Small intestine (tissue), 7 donors: ENCODE measurements around the gene PLCG2. TPM values are rescaled to one million over a fixed set of nuclear protein-coding genes. Genes with fewer than 3 reads are reported as not detected.
"Not testable (repeated sequence)": the region's sequence is repeated elsewhere in the genome, so short reads cannot be mapped to it uniquely, and the experiment has no call there.

Experiments used
- DNase-seq, 2 donors: peaks; one replicate each; pipeline versions ENCODE4 v3.0.0 to v3.0.0-alpha.2; 2013
- FAIRE-seq: peaks from 2 replicates; lab custom pipeline; 2012; peaks lifted over from hg19 to GRCh38; lab: Jason Lieb, UNC
- H3K27ac ChIP-seq, 3 donors: one replicate each; pipeline ENCODE4 v1.5.1; 2013; ENCODE audit warnings: low read length in 2 of 3, mild to moderate bottlenecking in 2 of 3, control low read depth in 1 of 3, inconsistent platforms in 1 of 3, low read depth in 1 of 3, moderate library complexity in 1 of 3
- H3K27me3 ChIP-seq, 3 donors: one replicate each; pipeline ENCODE4 v1.6.1; 2013; ENCODE audit warnings: low read length in 3 of 3, inconsistent platforms in 1 of 3; ENCODE audit not compliant: control insufficient read depth in 3 of 3, insufficient read depth in 3 of 3
- H3K36me3 ChIP-seq, 3 donors: one replicate each; pipeline ENCODE4 v1.6.1; 2013; ENCODE audit warnings: low read length in 3 of 3, inconsistent platforms in 1 of 3, low read depth in 1 of 3, mild to moderate bottlenecking in 1 of 3, moderate library complexity in 1 of 3; ENCODE audit not compliant: control insufficient read depth in 3 of 3, insufficient read depth in 2 of 3
- H3K4me1 ChIP-seq, 3 donors: one replicate each; pipeline ENCODE4 v1.6.1; 2013; ENCODE audit warnings: low read length in 2 of 3, inconsistent platforms in 1 of 3, low read depth in 1 of 3, mild to moderate bottlenecking in 1 of 3, moderate library complexity in 1 of 3; ENCODE audit not compliant: control insufficient read depth in 3 of 3, insufficient read depth in 2 of 3
- H3K4me3 ChIP-seq, 3 donors: one replicate each; pipeline ENCODE4 v1.5.1; 2013; ENCODE audit warnings: low read length in 3 of 3, control low read depth in 1 of 3, inconsistent platforms in 1 of 3, low read depth in 1 of 3, mild to moderate bottlenecking in 1 of 3, moderate library complexity in 1 of 3
- H3K9me3 ChIP-seq, 2 donors: one replicate each; pipeline ENCODE4 v1.6.1; 2013; ENCODE audit warnings: low read depth in 1 of 2, low read length in 1 of 2; ENCODE audit not compliant: control insufficient read depth in 2 of 2, insufficient read depth in 1 of 2
- WGBS, 3 donors: extraction: QIAGEN DNeasy Blood & Tissue Kit; methylation state at CpG; one replicate each; pipeline ENCODE4 v1.1.7; 2013; 5-methylcytosine and 5-hydroxymethylcytosine counted together
- polyA plus RNA-seq, 4 donors: library from polyadenylated mRNA; stranded (reverse) in 3 of 4; unstranded in 1 of 4; fragments of 200-250 nt in 3 of 4; fragments of 120-200 nt in 1 of 4; gene quantifications; one replicate each; pipeline versions ENCODE4 v1.2.1 to v1.2.3, GENCODE V29; 2013
- donor health status: healthy with polysubstance abuse.
- donor health status: control.
- donor health status: control.
- donor health status: Bipolar disorder and iron deficiency.
- donor health status: healthy.

Gene PLCG2
- polyA plus RNA-seq, 4 donors, result 8.4 to 27.5 (median 12.4) TPM

- H3K4me1 ChIP-seq, H3K36me3 ChIP-seq, H3K9me3 ChIP-seq, DNase-seq, H3K27ac ChIP-seq, H3K4me3 ChIP-seq, FAIRE-seq, H3K27me3 ChIP-seq: not testable (repeated sequence)
- 73 to 89% (median 85%) methylated on average over 4 of the region's 4 CpGs for WGBS, 3 donors
Observed at GRCh38 chr16:81762322-81762721, 16.8 kb upstream of the PLCG2 start.

- no peak for DNase-seq
- Histone ChIP-seq H3K27ac (no peak overlapping the region), H3K27me3 (no peaks in the 10 kb centered on the region), H3K4me3 (no peak overlapping the region), H3K9me3 (no peaks in the 10 kb centered on the region), H3K36me3 (no peaks in the 10 kb centered on the region), H3K4me1 (no peaks in the 10 kb centered on the region)
- no peak for FAIRE-seq
- WGBS, 3 donors, result 88 to 92% (median 92%) methylated on average over 11 of the region's 11 CpGs
Observed at GRCh38 chr16:81765111-81765919, 13.8 kb upstream of the PLCG2 start.

- DNase-seq (peak in 1 of 2 donors; percentile 54), FAIRE-seq (no peak)
- H3K27me3 ChIP-seq, result no peaks in the 10 kb centered on the region
- no peaks in the 10 kb centered on the region for H3K4me1 ChIP-seq
- no peaks in the 10 kb centered on the region for H3K36me3 ChIP-seq
- no peak overlapping the region for H3K27ac ChIP-seq
- no peaks in the 10 kb centered on the region for H3K9me3 ChIP-seq
- no peak overlapping the region for H3K4me3 ChIP-seq
Observed at GRCh38 chr16:81765969-81766368, 13.1 kb upstream of the PLCG2 start.

- DNase-seq (peak; percentile 75 to 84), FAIRE-seq (no peak)
- no peaks in the 10 kb centered on the region for H3K36me3 ChIP-seq
- WGBS, 3 donors, result 28 to 62% (median 45%) methylated on average over 8 to 9 of the region's 9 CpGs
- no peaks in the 10 kb centered on the region for H3K27me3 ChIP-seq
- H3K4me3 ChIP-seq, result no peak overlapping the region
- H3K9me3 ChIP-seq, result no peaks in the 10 kb centered on the region
- H3K4me1 ChIP-seq, result no peaks in the 10 kb centered on the region
- no peak overlapping the region for H3K27ac ChIP-seq
Observed at GRCh38 chr16:81767987-81768592, 11.0 kb upstream of the PLCG2 start.

- Histone ChIP-seq H3K4me3 (no peak overlapping the region), H3K27ac (no peak overlapping the region), H3K4me1 (no peaks in the 10 kb centered on the region), H3K9me3 (no peaks in the 10 kb centered on the region), H3K36me3 (no peaks in the 10 kb centered on the region), H3K27me3 (no peaks in the 10 kb centered on the region)
- FAIRE-seq (no peak), DNase-seq (no peak)
- WGBS, 3 donors, result 74 to 79% (median 77%) methylated on average over 7 of the region's 7 CpGs
Observed at GRCh38 chr16:81770008-81770407, 9.1 kb upstream of the PLCG2 start.

- Histone ChIP-seq H3K36me3 (no peaks in the 10 kb centered on the region), H3K4me1 (peaks cover 0 to 3% (median 0%) of the 10 kb centered on the region in 3 donors), H3K27me3 (peaks cover 0 to 6% (median 0%) of the 10 kb centered on the region in 3 donors), H3K9me3 (peaks cover 0 to 4% of the 10 kb centered on the region in 2 donors), H3K4me3 (no peak overlapping the region), H3K27ac (peak overlapping the region in 1 of 3 donors; percentile 43)
- DNase-seq, result no peak
- no peak for FAIRE-seq
- 65 to 93% (median 86%) methylated on average over 7 of the region's 7 CpGs for WGBS, 3 donors
Observed at GRCh38 chr16:81774348-81774747, 4.7 kb upstream of the PLCG2 start.

- Histone ChIP-seq H3K27me3 (peaks cover 0 to 16% (median 0%) of the 10 kb centered on the region in 3 donors), H3K4me1 (peaks cover 0 to 3% (median 0%) of the 10 kb centered on the region in 3 donors), H3K36me3 (no peaks in the 10 kb centered on the region), H3K27ac (no peak overlapping the region), H3K4me3 (no peak overlapping the region), H3K9me3 (peaks cover 0 to 4% of the 10 kb centered on the region in 2 donors)
- DNase-seq (no peak), FAIRE-seq (no peak)
Observed at GRCh38 chr16:81775570-81775969, 3.5 kb upstream of the PLCG2 start.

- Histone ChIP-seq H3K9me3 (peaks cover 0 to 4% of the 10 kb centered on the region in 2 donors), H3K4me1 (peaks cover 0 to 4% (median 3%) of the 10 kb centered on the region in 3 donors), H3K4me3 (no peak overlapping the region), H3K27me3 (peaks cover 0 to 17% (median 0%) of the 10 kb centered on the region in 3 donors), H3K36me3 (no peaks in the 10 kb centered on the region), H3K27ac (no peak overlapping the region)
- WGBS, 3 donors, result 60 to 78% (median 75%) methylated on average over 6 of the region's 6 CpGs
- DNase-seq (no peak), FAIRE-seq (no peak)
Observed at GRCh38 chr16:81778231-81778630, 860 bp upstream of the PLCG2 start.
